GM21529 (cell line): ENCODE results near the gene ZNF839.
"Not testable (repeated sequence)": the region's sequence is repeated elsewhere in the genome, so short reads cannot be mapped to it uniquely, and the experiment has no call there.

Experiments used
- ATAC-seq: cut with Tn5 transposase; IDR thresholded peaks from one replicate; pipeline ENCODE4 v1.9.1; 2021; ENCODE audit not compliant: unreplicated experiment

Gene ZNF839

DNA sequence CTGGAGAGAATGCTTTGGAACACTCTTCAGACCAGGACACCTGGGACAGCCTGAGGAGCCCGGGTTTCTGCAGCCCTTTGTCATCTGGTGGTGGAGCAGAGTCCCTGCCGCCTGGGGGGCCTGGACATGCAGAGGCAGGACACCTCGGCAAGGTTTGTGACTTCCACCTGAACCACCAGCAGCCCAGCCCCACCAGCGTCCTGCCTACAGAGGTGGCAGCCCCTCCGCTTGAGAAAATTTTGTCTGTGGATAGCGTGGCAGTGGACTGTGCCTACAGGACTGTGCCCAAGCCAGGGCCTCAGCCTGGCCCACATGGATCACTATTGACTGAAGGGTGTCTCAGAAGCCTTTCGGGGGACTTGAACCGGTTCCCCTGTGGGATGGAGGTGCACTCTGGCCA, 22.0 kb downstream of the ZNF839 start:
- no peak for ATAC-seq

DNA sequence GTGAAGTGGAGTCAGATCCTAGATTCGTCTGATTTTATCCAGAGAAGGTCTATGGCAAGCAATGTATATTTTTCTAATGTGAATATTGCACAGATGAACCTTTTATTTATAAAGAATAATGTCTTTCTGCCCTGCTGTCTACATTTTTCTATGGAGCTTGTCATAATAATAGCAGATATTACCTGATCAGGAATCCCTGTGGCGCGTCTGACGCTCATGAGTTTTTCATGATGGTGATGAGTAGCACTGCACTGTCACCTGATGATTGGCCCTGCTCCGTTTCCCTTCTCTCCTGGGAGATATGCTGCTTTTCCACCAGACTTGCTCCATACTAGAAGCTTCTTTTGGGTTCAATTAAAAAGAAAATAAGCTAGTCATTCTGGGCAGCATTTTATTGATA, 22.7 kb downstream of the ZNF839 start:
- ATAC-seq: no peak

DNA sequence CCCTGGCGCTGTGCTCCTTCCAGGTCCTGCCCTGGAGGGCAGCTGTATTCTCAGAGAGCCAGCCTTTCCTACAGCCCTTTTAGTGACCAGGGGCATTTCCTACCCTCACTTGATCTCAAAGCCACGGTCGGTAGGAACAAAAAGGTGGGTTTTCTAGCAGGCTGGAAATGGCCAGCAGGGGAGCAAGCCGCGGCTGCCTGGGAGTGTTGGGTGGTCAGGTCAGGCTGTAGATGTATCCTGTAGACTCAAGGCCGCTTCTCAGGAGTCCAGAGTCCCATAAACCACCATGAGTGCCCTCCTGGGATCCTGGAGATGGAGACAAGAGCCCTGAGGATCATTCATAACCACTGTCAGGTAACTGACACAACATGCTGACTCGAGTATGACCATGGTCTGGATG, 24.5 kb downstream of the ZNF839 start:
- no peak for ATAC-seq

DNA sequence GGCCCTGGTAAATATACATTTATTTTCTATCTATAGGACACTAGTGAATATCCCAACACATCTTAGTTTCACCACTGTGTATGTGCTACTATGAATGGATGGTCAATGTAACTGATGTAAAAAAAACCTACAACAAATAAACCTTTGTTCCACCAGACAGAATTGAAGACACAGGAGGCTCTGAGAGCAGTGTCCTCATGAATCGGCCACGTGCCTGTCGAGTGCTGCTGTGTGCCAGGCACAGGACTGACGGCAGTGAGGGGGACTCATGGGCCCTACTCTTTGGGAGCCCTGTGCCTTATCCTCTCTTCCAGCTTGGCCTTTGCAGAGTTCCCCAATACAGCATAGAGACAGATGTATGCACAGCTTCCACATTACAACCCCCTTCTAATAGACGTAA, 24.9 kb downstream of the ZNF839 start:
- no peak for ATAC-seq

DNA sequence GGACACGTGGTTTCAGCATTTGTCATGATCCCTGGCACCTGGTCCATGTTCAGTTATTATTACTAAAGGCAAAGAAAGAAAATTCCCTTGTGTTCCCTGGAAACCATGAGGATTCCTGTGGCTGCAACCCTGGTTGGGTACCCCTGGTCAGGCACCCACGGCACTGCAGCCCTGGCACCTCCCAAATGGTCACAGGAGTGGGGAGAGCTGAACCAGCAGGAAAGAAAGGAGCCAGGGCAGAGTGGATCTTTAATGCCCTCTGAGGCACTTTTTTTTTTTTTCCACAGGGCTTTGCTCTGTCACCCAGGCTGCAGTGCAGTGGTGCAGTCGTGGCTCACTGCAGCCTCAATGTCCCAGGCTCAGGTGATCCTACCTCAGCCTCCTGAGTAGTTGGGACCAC, 25.7 kb downstream of the ZNF839 start:
- no peak for ATAC-seq

DNA sequence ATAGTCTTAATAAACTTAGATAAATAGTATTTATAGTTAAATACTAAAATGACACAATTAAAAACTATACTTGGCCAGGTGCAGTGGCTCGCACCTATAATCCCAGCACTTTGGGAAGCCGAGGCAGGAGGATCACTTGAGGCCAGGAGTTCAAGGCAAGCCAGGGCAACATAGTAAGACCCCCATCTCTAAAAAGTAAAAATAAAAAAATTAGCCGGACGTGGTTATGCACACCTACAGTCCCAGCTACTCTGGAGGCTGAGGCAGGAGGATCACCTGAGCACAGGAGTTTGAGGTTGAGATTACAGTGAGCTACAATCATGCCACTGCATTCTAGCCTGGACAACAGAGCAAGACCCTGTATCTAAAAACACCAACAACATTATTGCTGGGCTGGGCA, 27.1 kb downstream of the ZNF839 start:
- ATAC-seq: no peak

DNA sequence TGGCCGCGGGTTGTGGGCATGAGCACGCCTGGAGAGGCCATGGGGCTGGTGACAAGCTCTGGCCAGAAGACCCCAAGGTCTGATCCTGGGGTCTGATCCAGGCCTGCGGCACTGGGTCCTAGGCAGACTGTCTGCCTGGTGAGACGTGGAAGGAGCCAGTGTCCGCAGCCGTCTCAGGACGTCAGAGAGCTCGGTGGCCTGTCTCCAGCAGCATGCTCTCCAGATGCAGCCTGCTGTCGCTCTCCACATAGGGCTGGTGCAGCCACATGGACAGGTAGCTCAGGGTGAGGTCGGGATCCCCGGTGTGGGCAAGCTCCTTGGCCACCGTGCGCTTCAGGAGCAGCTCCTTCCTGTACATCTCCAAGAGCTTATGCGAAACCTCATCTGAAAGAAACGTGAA, 28.8 kb downstream of the ZNF839 start:
- no peak for ATAC-seq

DNA sequence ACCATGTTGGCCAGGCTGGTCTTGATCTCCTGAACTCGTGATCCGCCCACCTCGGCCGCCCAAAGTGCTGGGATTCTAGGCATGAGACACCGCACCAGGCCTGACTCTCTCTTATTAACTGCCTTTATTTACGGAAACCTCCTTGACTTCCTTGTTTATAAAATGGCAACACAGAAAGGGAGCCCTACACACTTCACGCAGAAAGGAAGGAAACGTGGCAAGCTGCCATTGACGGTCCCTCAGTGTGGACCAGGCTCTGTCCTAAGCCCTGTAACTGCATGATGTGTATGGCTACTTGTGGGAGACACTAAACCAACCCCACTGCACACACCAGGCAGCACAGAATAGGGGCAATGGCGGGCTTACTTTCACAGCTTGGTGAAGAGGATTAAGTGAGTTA, 31.5 kb downstream of the ZNF839 start:
- ATAC-seq: no peak

DNA sequence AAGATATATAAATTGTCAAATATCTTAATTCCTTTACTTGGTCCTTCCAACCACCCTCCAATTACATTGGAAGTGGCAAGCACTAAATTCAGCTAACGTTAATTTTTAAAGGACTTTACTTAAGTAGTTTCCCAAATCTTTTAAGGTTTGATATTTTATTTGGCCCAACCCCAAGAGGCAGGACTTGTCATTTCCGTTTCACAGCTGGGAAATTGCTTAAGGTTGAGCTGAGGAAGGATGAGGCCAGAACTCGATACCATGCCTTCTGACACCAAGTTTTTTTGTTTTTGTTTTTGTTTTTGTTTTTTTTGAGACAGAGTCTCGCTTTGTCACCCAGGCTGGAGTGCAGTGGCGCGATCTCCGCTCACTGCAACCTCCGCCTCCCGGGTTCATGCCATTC, 32.0 kb downstream of the ZNF839 start:
- not testable (repeated sequence) for ATAC-seq

DNA sequence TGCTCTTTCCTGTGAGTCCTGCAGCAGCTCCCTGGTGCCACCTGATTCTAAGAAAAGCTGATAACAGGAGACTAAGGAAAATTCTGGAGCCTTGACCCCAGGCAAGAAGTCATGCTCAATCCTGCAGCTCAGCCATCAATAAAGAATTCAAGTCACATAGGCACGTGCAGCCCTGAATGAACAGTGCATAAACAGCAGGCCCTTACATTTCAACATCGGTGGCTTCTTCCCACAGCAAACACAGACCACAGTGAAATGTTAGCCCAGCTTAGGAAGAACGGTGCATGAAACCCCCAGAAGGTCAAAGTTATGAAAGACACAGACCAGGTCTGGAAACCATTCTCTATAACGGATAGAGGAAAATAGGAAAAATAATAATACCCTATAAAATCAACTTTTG, 32.7 kb downstream of the ZNF839 start:
- no peak for ATAC-seq

DNA sequence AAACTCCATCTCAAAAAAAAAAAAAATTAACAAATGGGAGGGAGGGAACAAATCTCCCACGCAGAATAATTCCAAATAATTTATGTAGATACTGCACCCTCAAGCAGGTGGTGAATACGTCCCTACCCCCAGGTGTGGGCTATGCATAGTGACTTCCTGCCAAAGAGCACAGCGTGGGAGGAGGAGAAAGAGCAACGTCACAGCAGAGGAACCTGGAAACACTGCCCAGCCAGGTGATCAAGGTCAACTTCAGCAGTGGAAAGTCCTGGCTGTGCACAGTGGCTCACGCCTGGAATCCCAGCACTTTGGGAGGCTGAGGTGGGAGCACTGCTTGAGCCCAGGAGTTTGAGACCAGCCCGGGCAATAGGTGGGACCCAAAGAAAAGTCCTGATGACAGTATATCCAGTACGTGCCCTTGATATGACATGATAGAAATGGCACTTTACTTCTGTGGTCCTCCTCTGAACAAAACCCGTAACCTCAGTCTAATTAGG, 33.6 kb downstream of the ZNF839 start:
- no peak for ATAC-seq

DNA sequence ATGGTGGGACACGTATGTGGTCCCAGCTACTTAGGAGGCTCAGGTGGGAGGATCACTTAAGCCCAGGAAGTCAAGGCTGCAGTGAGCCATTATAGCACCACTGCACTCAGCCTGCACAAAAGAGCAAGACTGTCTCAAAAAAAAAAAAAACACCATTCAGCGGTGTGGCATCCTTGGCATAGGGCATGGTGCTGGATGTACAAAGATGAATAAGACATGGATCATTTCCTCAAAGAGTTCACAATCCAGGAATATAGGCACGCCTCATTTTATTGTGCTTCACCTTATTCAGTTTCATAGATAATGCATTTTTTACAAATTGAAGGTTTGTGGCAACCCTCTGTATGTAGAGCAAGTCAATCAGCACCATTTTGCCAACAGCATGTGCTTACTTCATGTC, 36.7 kb downstream of the ZNF839 start:
- no peak for ATAC-seq

DNA sequence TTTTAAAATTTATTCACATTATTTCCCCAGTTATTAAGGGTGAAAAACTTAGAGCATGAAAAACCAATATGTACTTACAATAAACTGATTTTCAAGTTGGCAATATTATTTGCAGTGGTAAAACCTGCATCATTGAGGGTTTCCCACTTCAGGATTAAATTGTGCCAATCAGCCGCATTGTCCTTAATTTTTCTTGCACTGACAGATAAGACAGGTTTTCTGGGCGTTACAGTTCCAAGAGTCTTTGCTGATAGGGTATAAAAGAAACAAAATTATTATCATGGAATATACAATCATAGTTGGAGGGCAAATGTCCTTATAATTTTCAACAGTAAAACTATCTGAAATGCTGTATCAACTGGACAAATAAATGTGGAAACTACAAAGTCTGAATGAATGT, 39.8 kb downstream of the ZNF839 start:
- ATAC-seq: no peak

DNA sequence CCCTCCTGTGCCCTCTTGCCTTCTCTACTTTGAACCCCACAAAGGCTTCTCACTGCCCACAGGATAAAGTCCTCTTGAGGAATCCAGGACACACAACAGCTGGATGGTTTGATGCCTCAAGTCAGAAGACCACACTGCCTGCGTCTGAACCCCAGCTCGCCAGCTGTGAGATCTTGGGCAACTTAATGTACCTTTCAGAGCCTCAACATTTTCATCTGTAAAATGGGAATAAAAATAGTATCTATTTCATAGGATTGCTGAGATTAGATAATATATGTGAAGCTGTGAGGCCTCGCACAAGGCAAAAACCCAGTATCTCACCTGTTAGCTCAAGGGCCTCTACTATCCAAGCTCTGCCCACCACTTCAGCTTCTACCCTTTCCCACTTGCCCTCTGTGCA, 40.8 kb downstream of the ZNF839 start:
- no peak for ATAC-seq

DNA sequence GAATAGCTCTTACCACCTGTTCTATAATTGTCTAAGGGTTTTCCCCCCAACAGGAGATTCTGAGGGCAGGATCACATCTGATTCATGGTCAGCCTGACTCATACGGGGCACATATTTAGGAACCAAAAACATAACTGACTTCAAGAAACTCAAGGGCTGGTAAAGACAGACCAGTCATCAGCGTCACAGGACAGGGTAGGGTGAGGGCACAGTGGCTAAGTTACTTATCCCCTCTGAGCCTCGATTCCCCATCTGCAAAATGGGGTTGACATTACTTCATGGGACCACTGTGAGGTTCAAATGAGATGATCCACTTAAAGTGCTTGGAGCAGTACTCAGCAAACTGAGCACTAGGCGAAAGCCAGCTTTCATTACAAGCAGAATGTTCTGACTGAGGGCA, 42.5 kb downstream of the ZNF839 start:
- ATAC-seq: peak; percentile 38

DNA sequence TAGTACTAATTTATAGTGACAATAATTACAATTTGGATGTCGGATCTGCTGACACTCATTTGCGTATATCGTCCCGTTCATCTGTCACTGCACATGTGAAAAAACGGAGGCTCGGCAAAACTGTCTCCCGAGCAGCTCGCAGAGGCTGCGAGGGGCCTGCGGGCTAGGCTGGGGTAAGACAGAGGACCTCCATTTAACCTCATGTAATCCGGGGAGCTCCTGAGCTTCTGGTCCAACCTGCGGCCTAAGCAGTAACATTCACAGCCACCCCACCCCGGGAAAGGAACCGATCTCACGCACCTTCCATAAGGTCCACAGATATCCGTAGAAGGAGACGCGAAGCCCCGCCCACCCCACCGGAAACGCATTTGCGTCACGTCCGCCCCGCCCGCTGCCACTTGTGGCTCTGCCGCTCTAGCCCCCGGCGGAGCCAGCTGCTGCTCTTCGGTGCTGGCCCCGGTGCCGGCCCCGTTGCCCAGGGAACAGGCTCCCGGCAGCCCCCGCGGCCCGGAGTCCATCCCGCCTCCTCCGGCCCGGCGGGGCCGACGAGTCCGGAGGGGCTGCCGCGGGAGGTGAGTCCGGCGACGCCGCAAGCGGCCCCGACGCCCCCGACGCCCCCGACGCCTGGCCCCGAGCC, 43.1 kb downstream of the ZNF839 start, which contains the start of the genes CINP and TECPR2:
Gene CINP (minus strand): TSS at position 346 of the 637 bp plus-strand sequence. CDS start 39 bp downstream, at position 307.
Gene TECPR2 (plus strand): TSS at position 397 of the 637 bp plus-strand sequence. CDS start 13,781 bp downstream, outside the sequence.
- peak; percentile 93 for ATAC-seq

DNA sequence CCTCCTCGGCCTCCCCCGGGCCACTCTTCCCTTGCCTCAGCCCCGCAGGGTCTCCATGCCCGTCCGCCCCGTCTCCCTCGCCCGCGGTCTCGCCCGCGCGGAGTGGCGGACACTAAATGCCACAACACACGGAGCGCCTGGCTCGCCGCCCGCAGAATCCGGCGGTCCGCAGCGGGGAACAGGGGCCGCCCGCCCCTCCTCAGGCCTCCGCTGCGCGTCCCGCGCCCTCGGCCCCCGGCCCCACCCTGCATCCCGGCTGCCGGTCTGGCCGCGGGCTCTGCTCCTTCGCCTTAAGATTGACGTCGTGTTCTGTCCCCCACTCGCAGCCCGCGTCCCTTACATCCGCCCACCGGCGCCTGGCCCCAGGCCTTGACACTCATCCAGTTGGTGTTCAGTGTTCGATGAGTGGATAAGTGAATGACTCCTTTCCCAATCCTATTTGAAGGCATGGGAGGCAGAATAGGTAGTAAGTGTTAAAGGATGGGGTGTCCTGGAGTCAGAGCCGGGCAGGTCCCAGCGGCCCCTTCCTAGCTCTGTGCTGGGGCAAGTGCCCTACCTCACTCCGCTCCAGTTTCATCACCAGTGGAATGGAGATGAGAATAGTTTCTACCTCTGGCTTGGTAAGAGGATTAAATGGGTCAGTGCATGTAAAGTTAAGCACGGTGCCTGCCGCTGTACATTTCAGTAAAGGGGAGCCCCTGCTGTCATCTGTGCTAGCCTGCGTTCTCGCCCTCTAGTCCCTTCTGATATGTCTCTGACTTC, 43.8 kb downstream of the ZNF839 start:
- peak; percentile 21 for ATAC-seq

DNA sequence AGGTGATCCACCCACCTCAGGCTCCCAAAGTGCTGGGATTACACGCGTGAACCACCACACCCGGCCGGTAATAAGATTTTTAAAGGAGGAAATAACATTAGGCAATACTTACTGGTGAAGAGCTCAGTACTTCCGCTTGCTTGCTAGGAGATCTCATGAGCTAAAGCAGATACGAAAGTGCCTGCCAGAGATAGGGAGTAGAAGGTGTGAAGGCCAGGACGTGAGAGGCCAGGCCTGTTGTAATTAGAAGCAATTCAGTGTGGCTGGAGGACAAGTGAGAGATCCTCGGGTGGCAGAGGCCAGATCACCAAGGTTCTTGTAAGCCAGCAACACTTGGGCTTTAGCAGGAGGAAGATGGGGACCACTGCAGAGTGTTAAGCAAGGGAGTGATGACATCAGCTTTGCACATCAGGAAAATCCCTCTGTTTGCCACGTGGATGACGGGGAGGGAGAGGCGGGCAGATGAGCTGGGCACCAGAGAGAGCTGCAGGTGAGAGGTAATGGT, 50.8 kb downstream of the ZNF839 start:
- no peak for ATAC-seq

DNA sequence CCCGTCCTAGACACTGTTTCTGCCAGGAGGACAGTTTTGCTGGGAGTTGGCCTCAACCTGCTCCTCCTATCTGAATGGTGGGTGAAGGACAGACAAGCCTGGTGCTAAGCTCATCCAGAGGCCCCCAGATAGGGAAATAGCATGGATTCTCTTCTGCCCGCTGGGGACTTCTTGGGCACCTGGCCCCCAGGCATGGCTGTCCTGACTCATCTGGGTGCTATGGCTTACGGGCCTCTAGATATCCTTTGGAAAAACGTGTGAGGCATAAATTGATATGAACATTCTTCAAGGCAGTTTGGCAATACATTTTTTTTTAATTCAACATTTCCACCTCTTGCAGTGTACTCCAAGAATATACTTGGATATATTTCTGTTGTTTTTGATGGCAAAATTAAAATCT, 51.8 kb downstream of the ZNF839 start:
- ATAC-seq: no peak

DNA sequence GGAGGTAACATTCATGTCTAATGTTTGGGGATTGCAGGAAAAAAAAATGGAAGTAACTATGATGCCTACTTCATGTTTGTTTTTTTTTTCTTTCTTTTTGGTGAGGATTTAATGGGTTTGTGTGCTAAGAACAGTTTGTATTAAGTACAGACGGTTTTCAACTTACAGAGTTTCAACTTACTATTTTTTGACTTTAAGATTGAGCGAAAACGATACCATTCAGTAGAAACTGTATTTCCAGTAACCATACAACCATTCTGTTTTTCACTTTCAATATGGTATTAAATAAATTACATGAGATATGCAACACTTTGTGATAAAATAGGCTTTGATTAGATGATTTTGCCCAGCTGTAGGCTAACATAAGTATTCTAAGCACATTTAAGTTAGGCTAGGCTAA, 53.6 kb downstream of the ZNF839 start:
- no peak for ATAC-seq

DNA sequence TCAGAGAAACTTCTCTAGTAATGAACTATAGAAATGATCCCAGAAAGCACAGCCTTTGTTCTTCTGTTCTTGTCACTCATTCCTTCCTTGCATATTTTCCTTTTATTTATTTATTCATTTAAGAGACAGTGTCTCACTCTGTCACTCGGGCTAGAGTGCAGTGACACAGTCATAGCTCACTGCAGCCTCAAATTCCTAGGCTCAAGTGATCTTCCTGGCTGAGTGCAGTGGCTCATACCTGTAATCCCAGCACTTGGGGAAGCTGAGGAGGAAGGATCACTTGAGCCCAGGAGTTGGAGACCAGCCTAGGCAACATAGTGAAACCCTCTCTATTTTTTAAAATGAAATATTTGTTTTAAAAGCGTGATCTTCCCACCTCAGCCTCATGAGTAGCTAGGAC, 54.7 kb downstream of the ZNF839 start:
- no peak for ATAC-seq

DNA sequence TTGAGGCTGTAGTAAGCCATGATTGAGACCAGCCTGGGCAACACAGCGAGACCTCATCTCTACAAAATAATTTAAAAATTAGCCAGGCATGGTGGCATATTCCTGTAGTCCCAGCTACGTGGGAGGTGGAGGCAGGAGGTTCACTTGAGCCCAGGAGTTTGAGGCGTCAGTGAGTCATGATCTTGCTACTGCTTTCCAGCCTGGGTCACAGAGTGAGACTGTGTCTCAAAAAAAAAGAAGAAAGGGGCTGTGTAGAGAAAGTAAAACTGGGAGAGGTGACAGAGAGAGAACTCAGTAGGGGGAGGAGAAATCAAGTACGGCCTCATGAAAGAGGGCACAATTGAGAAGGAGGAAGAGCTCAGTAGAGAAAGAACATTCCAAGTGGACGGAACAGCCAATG, 55.6 kb downstream of the ZNF839 start:
- ATAC-seq: no peak
